Mesothelial cell of epicardium (in vitro differentiated cells): ENCODE results near the gene FGF11. TPM values are rescaled to one million over a fixed set of nuclear protein-coding genes. Genes with fewer than 3 reads are reported as not detected.
A peak's percentile ranks its signal among the peaks of the same experiment; 100 is the strongest.

ENCODE experiments used
- DNase-seq, 2 experiments: peaks; one replicate each; pipeline ENCODE4 v3.0.0; 2021; ENCODE audit warnings: low spot score in 2 of 2; ENCODE audit not compliant: unreplicated experiment in 2 of 2
- H3K27ac Mint-ChIP-seq: 2 replicates; pipeline ENCODE4 v1.8.0; 2021; ENCODE audit warnings: mixed read lengths
- H3K27me3 Mint-ChIP-seq: 2 replicates; pipeline ENCODE4 v1.8.0; 2021; ENCODE audit warnings: low read depth, mixed read lengths
- H3K36me3 Mint-ChIP-seq: 2 replicates; pipeline ENCODE4 v1.8.0; 2021; ENCODE audit warnings: mixed read lengths
- H3K4me1 Mint-ChIP-seq: 2 replicates; pipeline ENCODE4 v1.8.0; 2021; ENCODE audit warnings: mixed read lengths
- H3K4me3 Mint-ChIP-seq: 2 replicates; pipeline ENCODE4 v1.8.0; 2021; ENCODE audit warnings: mild to moderate bottlenecking, moderate library complexity, mixed read lengths
- H3K9me3 Mint-ChIP-seq: 2 replicates; pipeline ENCODE4 v1.8.0; 2021; ENCODE audit warnings: mixed read lengths
- total RNA-seq: library from RNA; stranded (reverse); gene quantifications from 3 replicates; pipeline ENCODE4 v1.2.1, GENCODE V29; 2021
- TF ChIP-seq, protein P1 (sequence below): fragments of 200-600 bp; sonication (generic); IDR thresholded peaks from one replicate; pipeline ENCODE4 v1.5.0; 2021; ENCODE audit warnings: antibody characterized with exemption; ENCODE audit not compliant: unreplicated experiment

Gene FGF11
- total RNA-seq, 1 donor from 2014 or later, result 26.8 TPM

DNA sequence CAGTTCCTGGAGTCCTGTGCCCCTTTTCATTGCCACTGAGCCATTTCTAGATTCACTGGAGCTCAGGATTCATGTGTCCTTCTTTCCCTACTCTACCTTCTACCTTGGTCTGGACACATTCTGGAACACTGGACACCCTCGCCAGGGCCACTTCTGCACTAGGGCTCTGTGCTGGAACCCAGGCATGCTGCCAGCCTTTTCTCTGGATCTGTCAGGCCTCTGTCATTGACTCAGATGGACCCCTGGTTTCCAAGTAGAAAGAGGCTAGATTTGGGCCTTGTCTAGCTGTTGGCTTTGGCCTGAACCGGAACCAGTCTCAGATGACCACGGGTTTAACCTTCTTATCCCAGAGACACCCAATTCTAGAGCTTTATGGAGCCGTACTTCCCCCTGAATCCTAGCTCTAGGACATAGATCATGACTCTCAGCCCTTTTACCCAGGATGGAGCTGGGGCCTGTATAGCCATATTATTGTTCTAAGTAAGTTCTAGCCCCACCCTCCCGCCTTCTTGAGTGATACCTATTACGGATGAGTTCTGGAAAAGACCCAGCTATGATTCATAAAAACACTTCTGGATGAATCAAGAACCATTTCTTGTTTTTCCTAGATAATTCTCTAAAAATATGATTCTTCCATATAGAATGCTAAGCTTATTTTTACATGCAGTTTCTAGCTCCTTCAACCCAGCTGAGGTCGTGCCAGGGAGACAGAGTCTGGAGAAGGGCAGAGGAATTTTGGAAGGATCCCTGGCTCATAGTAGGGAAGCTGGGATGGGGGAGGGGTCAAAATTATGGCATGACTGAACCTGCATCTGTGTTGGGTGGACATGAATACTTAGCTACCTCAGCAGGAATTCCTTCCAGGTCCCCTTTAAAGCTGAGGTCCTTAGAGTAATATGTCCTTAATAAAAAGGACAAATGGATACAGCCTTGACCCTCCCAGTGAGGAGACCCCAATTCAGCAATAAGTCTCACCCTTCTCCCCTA lies 4.5 kb downstream of the FGF11 start:
- H3K36me3 Mint-ChIP-seq, result peaks cover 8% of the 10 kb centered on the region
- H3K27ac Mint-ChIP-seq, result peak overlapping the region; percentile 81
- H3K4me1 Mint-ChIP-seq, result peaks cover 48% of the 10 kb centered on the region
- H3K4me3 Mint-ChIP-seq, result peak overlapping the region; percentile 75
- TF ChIP-seq, protein P1, sequence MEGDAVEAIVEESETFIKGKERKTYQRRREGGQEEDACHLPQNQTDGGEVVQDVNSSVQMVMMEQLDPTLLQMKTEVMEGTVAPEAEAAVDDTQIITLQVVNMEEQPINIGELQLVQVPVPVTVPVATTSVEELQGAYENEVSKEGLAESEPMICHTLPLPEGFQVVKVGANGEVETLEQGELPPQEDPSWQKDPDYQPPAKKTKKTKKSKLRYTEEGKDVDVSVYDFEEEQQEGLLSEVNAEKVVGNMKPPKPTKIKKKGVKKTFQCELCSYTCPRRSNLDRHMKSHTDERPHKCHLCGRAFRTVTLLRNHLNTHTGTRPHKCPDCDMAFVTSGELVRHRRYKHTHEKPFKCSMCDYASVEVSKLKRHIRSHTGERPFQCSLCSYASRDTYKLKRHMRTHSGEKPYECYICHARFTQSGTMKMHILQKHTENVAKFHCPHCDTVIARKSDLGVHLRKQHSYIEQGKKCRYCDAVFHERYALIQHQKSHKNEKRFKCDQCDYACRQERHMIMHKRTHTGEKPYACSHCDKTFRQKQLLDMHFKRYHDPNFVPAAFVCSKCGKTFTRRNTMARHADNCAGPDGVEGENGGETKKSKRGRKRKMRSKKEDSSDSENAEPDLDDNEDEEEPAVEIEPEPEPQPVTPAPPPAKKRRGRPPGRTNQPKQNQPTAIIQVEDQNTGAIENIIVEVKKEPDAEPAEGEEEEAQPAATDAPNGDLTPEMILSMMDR, result no peak
- no peak for DNase-seq
- H3K27me3 Mint-ChIP-seq, result peaks cover 27% of the 10 kb centered on the region
- H3K9me3 Mint-ChIP-seq, result no peaks in the 10 kb centered on the region

DNA sequence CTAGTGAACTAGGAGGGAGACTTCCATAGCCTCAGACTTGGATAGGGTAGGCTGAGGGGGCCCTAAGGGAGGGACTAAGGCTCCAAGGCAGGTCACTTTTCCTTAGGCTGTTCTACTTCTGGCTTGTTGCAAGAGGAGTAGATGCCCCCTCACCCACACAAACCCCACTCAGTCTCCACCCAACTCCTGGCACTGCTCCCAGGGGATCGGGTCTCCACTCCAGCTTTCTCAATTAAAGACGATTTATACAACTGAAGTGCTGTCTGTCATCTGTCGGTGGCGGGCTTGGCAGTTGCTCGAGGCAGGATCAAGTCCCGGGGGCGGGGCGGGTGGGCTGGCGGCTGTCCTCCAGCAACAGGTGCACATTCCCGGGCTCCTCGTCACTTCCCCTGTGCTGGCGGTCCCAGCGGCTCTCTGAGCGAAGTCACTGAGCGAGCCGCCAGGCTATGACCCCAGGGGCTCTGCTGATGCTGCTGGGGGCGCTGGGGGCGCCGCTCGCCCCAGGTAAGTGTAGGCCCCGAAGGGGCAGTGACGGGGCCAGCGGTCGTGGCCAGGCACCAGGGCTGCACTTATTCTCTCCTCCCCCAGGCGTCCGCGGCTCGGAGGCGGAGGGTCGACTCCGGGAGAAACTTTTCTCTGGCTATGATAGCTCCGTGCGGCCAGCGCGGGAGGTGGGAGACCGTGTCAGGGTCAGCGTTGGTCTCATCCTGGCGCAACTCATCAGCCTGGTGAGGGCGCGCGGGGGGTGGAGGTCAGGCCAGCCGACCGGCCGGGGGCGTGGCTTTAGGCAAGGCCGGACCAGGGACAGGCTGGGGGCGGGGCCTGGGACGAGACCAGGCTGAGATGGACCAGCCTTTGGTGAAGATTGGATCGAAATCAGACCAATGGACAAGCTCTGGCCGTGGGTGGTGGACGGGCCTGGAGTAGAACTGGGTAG lies 5.6 kb downstream of the FGF11 start, which contains the start of gene CHRNB1:
CHRNB1 (plus strand) TSS at position 380 of the 937 bp plus-strand sequence; CDS start at position 447, 67 bp downstream.
- DNase-seq, result peak in 1 of 2 experiments; percentile 49
- peak within 1 kb of the TSS; percentile 75 for H3K4me3 Mint-ChIP-seq

DNA sequence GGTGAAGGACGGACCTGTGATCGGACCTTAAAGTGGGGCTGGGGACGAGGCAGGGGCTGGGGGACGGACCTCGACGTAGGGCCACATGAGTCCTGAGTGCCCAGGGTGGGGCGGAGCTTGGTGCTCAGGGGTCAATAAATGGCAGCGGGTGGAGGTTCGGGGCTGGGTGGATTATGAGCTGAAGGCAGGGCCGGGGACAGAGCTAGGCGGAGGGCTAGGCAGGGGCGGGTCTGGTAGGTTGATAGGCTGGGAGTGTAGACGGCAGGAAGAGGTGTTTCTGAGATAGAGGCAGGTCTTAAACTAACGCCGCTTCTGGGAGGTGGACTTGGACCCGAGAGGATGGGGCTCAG lies 6.3 kb downstream of the FGF11 start:
- H3K27me3 Mint-ChIP-seq, result peaks cover 21% of the 10 kb centered on the region
- H3K4me1 Mint-ChIP-seq, result peaks cover 40% of the 10 kb centered on the region

More for the DNA sequence above, 5.6 kb downstream of the FGF11 start, which contains the start of gene CHRNB1:
- Mint-ChIP-seq H3K36me3 (peaks cover 9% of the 10 kb centered on the region), H3K27me3 (peaks cover 24% of the 10 kb centered on the region), H3K9me3 (no peaks in the 10 kb centered on the region), H3K4me1 (peaks cover 44% of the 10 kb centered on the region), H3K27ac (peak within 1 kb of the TSS; percentile 81)
- TF ChIP-seq, protein P1, result no peak

DNA sequence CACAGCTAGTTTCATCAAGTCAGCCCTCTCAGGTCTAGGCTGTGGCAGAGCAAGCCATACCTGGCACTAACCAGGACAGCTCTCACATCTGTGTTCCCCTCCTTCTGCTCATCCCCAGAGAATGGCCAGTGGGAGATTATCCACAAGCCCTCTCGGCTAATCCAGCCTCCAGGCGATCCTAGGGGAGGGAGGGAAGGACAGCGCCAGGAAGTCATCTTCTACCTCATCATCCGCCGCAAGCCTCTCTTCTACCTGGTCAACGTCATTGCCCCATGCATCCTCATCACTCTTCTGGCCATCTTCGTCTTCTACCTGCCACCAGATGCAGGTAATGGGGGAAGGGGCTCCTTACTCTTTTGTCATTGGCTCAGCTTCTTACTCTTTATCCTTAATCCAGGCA lies 9.1 kb downstream of the FGF11 start:
- no peak for DNase-seq
- H3K36me3 Mint-ChIP-seq, result peaks cover 11% of the 10 kb centered on the region
- no peak overlapping the region for H3K4me3 Mint-ChIP-seq
- peaks cover 21% of the 10 kb centered on the region for H3K27me3 Mint-ChIP-seq
- TF ChIP-seq, protein P1, result no peak
- no peaks in the 10 kb centered on the region for H3K9me3 Mint-ChIP-seq
- H3K27ac Mint-ChIP-seq, result no peak overlapping the region
- peaks cover 22% of the 10 kb centered on the region for H3K4me1 Mint-ChIP-seq

More for the DNA sequence above, 6.3 kb downstream of the FGF11 start:
- Mint-ChIP-seq H3K27ac (peak overlapping the region; percentile 78), H3K4me3 (peak overlapping the region; percentile 75), H3K9me3 (no peaks in the 10 kb centered on the region), H3K36me3 (peaks cover 9% of the 10 kb centered on the region)
- no peak for DNase-seq
- TF ChIP-seq, protein P1, result no peak

DNA sequence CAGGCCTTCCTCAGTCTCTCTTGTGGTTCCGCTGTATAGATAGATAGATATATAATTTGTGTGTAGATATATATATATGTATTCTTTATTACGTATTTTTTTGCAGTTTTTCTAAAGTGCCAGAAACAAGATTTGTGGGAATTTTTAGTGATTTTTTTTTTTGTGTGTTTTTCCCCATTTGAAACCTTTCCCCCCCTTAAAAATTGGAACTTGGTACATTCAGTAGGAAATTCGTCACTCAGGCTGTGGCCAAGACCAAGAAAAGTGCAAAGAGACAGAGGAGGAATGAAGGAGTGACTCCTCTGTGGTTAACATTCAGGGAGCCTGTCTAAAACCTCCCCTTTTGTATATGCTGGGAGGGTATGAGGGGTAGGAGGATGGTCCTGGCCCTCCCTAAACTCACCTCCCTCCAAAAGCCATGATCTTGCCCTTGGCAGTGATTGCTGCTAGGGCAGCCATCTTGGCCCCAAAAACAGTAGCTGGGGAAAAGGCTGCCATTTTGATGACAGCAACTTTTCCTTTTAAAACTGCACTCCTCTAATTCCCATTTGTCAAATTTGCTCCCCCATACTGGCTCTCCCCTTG lies 20.7 kb downstream of the FGF11 start:
- no peak overlapping the region for H3K4me3 Mint-ChIP-seq
- H3K36me3 Mint-ChIP-seq, result peaks cover 13% of the 10 kb centered on the region
- DNase-seq, result no peak
- peak overlapping the region; percentile 52 for H3K27ac Mint-ChIP-seq
- H3K9me3 Mint-ChIP-seq, result no peaks in the 10 kb centered on the region
- H3K27me3 Mint-ChIP-seq, result no peaks in the 10 kb centered on the region
- TF ChIP-seq, protein P1, result no peak
- H3K4me1 Mint-ChIP-seq, result peaks cover 8% of the 10 kb centered on the region
